GM21825 (cell line): ENCODE results near the gene TTC9.
A peak's percentile ranks its signal among the peaks of the same experiment; 100 is the strongest.
"Not testable (repeated sequence)": the region's sequence is repeated elsewhere in the genome, so short reads cannot be mapped to it uniquely, and the experiment has no call there.

Source experiments
- ATAC-seq: cut with Tn5 transposase; IDR thresholded peaks from one replicate; pipeline ENCODE4 v1.9.1; 2021; ENCODE audit warnings: mild to moderate bottlenecking, moderate library complexity; ENCODE audit not compliant: unreplicated experiment

The TTC9 gene

DNA sequence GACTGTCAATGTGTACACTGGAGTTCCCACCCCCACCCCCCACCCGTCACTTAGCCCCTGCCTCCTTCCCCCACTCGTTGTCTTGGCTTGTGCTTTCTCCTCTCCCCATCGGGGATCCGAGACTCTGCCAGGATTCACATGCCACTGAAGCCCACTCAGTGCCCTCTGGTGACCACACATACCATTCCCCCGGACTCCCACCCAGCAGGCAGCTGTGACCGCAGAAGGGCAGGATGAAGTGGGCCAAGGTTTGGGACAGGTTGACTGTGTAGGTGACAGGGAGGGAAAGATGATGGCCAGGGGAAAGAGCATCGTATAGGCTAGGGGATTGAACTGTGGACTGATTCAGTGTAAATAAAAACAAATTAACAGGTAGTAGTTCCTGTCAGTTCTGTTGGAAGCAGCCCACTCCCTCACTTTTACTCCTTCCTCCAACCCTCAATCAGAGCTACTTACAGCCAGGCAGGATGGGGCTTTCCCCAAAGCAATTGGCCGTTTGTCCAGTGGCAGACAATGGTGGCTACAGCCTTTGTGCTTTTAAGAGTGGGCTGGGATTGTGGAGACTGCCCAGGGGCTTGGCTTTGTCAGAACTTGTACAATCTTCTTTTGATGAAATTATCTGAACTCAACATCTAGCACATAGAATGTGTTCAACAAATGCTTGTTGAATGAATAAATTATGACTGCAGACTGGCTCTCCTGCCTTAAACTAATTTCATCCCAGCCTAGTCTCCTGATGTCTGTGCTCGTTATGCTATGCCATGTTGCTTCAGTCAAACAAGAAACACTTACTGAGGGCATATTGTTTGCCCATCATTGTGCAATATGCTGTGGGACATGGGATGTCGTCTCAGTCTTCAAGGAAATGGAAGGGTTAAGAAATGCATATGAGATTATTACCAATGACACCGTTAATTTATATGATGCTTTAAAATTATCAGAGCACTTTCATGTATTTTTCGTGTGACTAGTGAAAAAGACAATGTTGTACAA, 30.2 kb downstream of the TTC9 start:
- no peak for ATAC-seq

DNA sequence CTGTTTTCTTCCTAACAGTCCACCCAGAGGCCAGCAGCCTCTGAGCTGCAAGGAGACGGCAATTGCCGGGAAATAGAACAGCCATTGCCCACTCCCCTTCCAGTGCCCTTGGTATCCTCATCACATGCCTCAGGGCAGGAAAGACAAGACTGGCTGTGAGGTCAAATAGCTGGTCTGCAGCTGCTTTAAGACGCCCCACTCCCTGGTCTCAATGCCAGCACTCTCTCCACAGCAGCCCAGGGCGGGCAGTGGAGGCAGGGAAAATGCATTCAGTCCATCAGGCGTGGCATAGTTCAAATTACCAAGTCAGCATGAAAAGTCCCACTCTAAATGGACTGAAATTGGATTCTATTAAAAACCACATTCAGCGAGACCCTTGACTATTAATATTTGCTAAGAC, 35.6 kb downstream of the TTC9 start:
- ATAC-seq, result no peak

DNA sequence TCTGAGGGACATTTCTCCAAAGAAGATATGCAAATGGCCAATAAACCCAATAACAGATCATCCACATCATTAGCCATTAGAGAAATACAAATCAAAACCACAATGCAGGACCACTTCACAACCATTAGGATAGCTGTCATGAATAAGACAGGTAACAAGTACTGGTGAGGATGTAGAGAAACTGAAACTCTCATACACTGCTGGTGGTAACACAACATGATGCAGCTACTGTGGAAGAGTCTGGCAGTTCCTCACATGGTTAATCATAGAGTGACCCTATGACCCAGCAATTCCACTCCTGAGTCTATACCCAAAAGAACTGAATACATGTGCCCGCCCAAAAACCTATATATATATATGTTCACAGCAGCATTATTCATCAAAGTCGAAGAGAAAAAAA, 39.0 kb downstream of the TTC9 start:
- ATAC-seq, result no peak

DNA sequence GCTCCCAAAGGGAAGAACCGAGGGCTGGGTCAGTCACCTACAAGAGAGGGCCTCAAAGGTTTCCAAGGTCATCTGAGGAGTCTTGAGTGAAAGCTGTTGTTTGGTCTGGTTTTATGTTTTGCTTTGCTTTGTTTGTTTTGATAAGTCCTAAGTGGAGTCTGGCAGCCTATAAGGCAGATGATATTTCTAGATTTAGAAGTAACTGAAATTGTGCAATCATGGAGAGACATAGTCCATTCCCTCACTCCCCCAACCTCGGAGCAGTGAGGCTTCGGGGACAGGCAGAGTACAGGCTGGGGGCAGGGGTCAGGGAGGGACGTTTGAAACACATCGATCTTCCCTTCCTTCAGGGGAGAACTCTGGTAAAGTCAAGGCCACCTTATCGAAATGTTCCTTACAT, 42.3 kb downstream of the TTC9 start:
- no peak for ATAC-seq

DNA sequence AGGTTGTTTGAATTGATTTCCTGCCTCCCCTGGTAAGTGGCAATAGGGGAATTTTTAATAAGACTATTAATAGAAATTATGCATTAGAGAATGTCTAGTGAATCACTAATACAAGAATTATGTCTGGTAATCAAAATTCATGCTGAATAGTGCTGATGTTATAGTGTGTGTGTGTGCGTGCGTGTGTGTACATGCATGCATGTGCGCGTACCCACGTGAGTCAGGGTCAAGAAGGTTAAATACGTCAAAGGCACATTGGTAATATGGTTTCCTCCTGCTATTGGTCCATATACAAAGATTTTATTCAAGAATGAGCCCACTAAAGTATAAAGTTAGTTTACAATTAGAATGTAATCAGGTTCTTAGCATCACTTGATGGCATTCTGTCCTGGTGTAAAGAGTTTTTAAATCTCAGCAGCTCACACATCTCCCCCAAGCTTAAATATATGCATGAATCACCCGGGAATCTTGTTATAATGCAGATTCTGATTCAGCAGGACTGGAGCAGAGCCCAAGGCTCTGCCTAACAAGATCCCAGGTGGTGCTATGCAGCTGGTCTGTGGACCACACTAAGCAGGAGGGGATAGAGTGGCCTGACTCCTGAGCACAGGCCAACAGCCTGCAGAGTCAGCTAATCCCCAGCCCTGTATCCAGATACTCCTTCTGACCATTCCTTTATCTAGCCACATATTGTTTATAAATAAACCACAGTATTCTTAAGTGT, 43.9 kb downstream of the TTC9 start:
- ATAC-seq, result no peak

DNA sequence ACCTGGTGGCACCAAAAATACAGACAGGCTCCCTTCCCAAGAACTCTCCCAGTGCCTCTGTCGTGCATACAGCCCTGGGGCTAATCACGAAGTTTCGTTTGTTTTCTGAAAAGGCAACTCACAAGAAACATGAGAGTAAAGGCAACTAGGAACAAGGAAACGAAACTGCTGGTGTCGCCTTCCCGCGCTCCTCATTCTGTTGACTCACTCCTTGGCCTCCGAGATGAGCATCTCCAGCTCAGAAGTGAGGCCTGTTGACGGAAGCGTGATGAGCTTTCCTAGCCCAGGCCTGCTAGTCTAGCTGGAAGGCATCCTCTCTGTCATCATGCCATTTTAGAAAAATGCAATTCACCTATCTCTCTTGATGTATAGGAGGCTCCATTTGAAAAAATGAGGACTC, 50.5 kb downstream of the TTC9 start:
- ATAC-seq, result no peak

DNA sequence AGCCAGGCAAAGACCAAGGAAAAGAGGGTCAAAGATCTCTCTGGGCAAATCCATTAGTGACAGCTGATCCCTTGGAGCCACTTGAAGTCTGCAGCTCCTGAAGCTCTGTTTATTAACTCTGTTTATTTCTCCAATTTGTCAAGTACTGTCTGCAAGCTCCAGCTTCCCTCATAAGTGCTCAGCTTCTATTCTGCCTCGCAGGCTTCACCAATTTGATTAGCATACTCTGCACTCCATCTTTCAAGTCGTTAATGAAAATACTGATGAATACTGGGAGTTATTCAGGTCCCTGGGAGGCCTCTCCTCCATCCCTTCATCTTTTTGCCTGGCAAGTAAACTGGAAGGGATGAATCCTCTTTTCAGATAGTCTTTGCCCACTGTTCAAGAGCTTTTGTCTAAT, 54.3 kb downstream of the TTC9 start:
- no peak for ATAC-seq

DNA sequence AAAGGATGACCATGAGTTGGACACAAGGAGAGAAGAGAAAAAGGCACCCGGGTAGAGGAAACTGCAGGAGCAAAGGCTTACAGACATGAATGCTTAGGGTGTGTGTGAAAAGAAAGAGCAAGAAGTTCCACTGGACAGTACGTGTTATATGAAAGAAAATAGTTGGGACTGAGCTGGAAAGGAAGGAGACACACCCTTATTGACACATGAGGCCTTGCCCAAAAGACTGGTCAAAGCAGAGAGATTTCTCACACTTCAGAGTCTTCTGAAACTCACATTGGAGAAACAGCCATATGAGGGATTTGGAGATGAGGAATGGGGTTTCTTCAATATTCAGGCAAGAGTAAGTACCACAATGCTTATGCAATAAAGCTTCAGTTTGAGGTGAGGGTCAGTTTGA, 56.0 kb downstream of the TTC9 start:
- ATAC-seq, result no peak

DNA sequence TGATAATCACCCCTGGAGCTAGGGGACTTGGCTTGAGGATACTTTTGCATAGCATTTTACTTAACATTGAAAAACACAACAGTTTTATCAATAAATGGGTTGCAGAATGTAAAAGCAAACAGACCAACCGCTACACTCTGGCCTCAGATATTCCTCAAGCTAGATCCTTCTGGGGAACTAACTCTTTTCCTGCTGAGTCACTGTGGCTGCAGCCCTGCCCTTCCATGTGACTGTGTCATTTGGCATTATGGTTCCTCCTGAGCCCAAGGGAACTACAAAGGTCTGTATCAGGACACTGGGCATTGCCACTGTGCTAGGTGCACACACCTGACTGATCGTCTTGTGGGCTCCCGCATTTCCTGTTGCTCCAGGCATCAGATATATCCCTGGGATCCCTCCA, 56.6 kb downstream of the TTC9 start:
- no peak for ATAC-seq

DNA sequence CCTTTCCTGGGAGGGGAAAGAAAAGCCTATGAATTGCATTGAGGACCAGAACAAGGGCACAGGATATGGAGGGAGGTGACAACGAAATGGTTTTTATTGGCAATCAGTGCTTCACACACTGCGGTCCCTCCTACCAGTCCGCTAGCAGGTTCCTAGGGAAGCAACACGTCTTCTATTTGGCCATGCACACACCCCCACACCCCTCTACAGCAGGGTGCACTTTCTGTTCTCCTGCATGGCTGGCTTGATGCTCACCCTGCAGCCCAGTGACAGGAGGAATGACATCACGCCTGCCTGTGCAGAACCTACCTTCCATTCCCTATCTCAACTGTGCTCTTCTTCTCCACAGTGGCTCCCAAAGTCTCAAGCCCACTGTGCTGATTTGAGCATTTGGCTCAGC, 57.9 kb downstream of the TTC9 start:
- no peak for ATAC-seq

DNA sequence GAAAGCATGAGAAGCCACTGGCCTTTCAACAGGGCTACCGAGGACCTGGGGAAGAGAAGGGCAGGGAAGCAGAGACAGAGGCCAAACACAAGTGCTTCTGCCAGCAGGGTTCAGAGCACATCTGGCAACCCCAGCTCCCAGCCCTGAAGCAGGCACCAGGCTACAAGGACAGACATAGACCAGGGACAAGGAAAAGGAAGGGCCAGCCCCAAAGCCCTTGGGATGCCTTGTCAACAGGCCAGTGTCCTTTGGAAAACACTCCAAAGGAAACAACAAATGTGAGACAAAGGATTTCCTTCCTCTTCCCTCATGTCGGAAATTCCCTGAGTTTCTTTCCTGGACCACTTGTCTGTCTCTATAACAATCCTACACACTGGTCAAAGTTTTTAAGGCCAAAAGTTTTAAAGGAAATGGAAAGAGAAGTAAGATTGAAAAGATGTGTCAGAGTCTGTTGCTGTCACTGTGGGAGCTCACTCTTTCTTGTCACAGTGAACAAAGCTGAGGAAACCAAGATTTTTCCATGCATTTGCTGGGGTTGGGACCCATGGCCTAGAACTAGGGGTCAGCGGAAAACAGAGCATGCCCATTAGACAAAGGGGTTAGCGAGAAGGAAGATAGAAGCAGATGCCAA, 59.4 kb downstream of the TTC9 start:
- ATAC-seq, result no peak

DNA sequence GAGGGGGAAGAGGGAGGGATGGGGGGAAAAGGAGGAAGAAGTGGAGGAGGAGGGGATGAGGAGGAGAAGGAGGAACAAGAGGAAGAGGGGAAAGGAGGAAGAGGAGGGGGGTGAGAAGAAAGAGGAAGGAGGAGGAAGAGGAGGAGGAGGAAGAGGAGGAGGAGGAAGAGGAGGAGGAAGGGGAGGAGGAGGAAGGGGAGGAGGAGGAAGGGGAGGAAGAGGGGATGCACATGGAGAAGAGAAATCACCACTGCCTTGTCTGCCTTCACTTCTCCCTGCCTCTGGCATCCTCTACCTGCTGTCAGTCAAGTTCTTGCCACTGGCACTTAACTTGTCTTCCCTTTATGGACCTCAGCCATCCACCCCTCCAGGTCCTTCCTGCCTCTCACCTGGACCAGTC, 59.9 kb downstream of the TTC9 start:
- no peak for ATAC-seq

DNA sequence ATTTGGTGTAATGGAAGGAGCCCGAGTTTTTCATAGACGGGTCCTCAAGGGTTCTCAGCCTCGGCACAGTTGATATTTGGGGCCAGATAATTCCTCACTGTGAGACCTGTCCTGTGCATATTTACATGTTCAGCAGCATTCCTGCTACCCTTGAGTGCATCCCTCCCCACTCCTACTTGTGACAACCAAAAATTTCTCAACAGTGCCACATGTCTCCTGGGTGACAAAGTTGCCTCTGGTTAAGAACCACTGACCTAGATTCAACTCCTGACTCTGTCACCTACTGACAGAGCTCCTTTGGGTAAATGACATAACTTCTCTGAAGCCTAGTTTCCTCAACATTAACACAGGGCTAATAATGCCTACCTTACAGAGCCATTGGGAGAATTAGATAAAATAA, 60.4 kb downstream of the TTC9 start:
- no peak for ATAC-seq

DNA sequence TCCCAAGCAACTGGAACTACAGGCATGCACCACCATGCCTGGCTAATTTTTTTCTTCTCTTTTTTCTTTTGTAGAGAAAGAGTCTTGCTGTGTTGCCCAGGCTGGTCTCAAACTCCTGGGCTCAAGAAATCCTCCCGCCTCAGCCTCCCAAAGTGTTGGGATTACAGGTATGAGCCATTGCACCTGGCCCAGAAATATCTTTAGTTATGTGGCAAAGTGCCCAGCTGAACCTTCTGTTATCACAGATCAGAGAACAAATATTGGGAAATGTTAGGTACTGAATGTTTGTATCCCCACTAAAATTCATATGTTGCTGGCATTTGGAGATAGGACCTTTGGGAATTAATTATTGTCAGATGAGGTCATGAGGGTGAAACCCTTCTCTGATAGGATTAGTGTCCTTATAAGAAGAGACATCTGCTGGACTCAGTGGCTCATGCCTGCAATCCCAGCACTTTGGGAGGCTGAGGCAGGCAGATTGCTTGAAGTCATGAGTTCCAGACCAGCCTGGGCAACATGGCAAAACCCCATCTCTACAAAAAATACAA, 62.0 kb downstream of the TTC9 start:
- ATAC-seq, result not testable (repeated sequence)

DNA sequence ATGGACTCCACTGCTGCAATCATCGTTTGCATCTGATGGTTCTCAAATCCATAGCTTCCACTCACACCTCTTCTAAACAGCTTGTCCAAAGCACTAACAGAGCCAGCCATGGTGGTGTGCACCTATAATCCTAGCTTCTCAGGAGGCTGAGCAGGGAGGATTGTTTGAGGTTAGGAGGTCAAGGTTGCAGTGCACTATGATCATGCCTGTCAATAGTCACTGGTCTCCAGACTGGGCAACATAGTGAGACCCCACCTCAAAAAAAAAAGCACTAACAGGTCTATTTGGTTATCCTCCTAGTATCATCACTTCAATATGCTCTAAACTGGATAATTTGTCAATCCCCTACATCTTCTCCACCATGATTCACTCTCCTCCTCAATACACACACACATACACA, 63.2 kb downstream of the TTC9 start:
- no peak for ATAC-seq

DNA sequence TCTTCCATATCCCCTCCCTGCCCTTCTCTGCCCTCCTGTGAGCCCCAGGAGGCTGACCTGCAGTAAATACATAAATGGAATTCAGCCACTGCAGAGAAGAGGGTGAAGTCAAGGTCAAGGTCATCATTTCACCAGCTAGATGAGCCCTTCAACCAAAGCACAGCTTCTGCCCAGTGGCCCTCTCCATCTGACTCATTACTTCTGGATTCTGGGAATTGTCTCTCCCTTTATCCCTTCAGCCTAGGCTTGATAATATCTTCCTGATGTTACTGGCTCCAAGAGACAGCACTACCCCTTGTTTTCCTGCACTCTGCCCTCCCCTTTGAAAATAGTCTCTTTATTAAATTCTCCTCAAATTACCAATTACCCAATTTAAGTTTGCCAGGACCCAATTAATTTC, 64.5 kb downstream of the TTC9 start:
- no peak for ATAC-seq

DNA sequence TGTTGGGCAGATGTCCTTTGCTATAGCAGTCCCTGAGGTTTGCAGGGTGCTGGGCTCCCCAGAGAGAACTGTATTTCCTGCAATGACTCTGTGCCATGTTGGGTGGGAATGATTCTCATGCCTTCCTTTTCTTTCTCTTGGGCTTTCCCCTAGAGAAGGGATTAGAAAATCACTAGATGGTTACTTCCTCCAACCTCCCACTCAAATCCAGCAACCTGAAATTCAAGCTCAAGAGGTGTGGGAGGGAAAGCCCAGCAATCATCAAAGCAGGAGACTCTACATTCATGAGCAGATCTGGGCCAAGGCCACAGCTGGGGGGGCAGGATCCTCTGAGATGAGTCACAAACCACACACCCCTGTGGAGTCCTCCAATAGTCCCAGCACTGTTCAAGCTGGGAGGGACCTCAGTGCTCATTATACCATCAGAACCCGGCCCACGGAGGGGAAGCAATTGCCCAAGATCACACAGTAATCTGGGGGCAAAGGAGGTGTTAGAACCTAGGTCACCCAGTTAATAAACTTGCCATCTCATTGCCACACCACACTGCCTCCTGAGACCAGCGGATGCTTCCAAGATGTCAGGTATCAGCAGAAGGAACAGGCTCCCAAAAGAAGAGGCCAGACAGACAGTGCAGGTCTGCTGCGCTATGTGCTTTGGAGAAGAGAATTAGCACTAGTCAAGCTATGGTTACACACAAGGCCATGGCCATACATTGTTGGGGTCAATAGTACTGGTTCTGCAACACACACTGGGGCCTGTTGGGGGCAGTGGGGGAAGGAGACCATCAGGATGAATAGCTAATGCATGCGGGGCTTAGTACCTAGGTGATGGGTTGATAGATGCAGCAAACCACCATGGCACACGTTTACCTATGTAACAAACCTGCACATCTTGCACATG, 65.7 kb downstream of the TTC9 start:
- ATAC-seq, result peak; percentile 84

DNA sequence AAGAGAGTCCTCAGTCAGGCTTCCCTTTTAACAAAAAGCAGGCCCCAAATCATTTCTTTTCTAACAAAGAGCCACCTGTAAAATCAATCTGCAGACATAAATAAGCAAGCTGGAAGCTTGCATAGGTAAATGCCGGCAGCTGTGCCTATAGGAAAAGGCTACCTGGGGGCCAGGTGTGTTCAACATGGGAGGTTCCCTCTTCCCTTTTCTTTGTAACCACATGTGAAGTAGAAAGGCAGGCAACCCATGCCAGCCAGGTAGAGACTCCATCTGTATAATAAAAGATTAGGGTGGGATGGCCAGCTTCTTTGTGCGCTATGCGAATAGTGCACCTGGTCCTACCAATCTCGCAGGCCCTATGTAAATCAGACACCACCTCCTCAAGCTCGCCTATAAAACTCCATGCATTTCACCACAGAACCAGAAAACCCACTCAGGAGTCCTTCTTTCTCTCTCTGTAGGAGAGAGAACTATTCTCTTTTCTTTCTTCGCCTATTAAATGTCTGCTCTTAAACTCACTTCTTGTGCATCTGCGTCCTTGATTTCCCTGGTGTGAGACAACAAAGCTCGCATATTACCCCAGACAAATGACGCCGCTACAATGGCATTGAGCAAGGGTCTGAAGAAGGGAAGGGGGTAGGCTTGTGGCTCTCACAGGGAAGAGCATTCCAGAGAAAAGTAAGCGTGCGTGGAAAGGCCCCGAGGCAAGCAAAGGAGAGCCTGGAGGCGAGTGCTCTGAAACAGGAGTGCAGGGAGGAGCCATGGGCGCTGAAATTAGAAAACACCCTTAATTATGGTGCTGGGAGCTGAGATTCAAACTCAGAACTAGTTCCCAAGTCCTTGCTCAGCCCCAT, 67.2 kb downstream of the TTC9 start:
- ATAC-seq, result no peak

DNA sequence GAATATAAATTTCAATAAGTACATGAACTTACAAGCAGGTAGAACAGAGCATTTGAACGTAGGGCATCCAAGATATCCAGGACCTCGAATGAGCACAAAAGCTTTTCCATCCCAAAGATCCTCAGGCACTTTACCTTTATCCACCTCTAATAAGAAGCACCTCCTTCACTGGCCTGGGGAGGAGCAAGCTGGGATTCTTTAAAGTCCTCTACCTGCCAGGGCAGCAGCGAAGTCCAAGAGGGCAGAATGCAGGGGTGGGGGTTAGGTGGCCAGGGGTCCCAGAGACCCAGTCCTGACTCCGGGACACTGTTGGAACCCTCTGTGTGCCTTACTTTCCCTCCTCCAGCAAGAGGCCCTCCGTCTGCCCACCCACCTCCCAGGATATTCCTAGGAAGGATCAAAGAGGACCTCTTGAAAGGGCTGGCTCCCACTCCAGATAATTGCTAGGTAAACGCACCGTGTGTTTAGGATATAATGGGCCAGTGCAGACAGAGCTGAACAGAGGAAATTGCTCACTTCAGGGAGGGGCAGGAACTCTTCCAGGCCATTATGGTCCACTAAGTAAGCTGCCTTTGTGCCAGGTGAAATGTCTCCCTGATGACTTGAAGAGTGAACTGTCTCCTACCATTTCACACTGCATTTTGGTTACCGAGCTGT, 68.1 kb downstream of the TTC9 start:
- no peak for ATAC-seq
